Activated CD4-positive, CD25-positive, alpha-beta regulatory T cell treated with anti-CD3 and anti-CD28 coated beads, Interleukin-2, amount 50 U/mL, for 72 hours (primary cell): Measurements from ENCODE around the gene SAP30.

Source experiments
- DNase-seq: peaks from one replicate; pipeline ENCODE4 v3.0.0; 2021

Gene SAP30

DNA sequence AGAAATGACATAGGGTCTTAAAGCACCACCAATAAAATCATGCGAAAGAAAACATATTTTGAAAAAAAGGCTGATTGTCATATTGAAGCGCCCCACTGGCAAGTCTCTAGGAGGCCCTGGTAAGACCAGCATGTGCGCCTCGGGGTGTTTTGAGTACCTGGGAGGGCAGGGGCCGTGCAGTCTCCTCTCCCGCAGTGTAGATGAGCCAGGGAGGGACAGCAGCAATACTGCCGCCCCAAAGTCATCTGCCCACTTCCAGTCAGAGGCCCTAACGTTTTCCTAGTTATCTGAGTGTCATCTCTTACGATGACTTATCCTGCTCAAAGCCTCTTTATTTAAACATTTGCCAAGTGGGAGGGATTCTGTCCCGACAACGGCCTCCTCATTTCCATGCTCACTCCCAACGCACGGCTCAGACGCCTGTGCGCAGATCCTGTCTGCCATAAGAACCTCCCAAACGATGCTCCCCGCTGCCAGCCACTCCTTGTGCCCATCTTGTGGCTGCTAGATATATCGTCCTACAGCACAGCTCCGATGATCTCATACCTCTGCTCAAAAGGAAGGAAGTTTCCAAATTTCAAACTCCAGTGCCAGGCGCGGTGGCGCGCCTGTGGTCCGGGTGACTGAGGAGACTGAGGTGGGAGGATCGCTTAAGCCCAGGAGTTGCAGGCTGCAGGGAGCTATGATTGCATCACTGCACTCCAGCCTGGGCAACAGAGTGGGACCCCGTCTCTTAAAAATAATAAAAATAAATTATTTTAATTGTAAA, 45.3 kb downstream of the SAP30 start:
- no peak for DNase-seq

DNA sequence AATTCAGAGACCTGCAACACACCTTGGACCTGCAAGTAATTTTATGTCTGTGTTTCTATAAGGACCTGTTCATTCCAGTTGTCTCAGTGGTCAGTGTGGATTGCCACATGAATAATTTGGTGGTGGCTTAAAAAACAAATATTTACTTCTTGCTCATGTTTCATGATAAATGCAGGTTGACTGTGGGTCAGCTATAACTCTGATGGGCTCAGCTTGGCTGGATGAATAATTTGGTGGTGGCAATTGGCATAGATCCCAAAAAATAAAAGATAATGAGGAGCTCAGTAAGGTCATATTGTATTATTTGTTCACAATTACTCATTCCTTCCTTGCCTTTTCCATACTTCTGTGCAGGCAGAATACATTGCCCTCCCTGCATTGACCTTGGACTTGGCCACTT, 47.1 kb downstream of the SAP30 start:
- no peak for DNase-seq

GRCh38 chr4:173418639-173419038, 47.9 kb downstream of the SAP30 start:
- no peak for DNase-seq

GRCh38 chr4:173420324-173420752, 49.6 kb downstream of the SAP30 start:
- no peak for DNase-seq

GRCh38 chr4:173420801-173421200, 50.0 kb downstream of the SAP30 start:
- no peak for DNase-seq

DNA sequence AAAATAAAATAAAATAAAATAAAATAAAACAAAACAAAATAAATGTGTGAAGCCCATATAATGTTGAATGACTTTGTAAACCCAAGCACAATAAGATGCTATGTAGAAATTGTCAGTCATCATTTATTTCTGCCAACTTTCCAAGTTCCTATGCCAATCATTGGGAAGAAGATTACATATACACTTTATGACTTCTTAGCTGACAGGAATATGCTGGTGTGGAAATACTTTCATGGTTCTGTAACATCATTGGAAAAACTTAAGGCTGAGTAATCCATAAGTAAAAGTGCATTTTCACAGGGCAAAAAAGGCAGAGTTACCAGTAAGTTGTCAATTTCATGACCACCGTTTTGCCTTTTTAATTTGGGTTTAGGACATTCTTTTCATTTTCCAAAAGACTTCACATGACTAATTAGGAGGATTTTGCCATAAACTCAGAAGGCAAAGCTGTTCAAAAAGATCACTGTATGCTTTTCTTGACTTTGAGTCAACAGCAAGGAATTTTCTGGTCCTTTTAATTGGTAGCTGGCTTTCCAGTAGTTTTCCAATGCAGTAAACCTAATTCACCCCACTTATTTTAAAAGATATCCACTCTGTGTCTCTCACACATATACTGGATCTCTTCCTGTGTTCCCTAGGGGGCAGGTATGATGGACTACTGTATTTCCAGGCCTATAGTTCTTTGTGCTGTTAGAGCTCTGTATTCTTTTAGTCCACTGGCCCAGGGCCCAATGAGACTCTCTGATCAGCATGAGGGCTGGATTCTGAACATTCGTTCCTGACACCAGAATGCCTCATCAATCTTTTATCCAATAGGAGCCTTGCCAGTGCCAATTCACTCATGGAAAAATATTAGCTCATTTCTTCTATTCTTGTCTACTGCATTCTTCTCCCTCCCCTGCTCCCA, 54.4 kb downstream of the SAP30 start:
- no peak for DNase-seq

DNA sequence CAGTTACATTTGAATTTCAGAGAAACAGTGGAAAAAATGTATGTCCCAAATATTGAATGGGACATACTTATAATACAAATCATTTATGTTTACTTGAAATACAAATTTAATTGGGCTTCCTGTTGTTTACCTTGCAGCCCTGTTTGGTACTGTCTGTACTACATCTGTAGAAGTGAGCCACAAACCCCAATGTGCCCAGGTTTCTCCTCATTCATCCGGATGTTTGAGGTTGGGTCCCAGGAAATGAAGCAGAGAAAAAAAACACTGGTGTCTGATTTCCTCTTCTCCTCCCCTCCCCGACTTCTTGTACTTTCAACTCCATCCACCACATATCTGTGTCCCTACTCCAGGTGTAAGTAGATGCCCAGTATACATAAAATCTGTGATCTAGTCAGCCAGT, 55.3 kb downstream of the SAP30 start:
- DNase-seq: no peak
